ENCODE measurements around the gene FOCAD.

GRCh38 chr9:20854444-20854843 is 170.4 kb downstream of the FOCAD start:
- TF ChIP-seq POLR2AphosphoS5 (IDR thresholded peaks at IDR 0.05; ENCODE audit: low read depth, low read length): no peak
- no peak for TF ChIP-seq POLR2A (IDR thresholded peaks at IDR 0.05; ENCODE audit: low read depth, low read length)
